ENCODE results near the gene HAL.

GRCh38 chr12:96045566-96045965, 49.4 kb upstream of the HAL start:
- no peak for TF ChIP-seq POLR2A (IDR thresholded peaks at IDR 0.05; ENCODE audit: low read length)
- no peak for TF ChIP-seq GATA1 (IDR thresholded peaks at IDR 0.05; ENCODE audit: low read depth, low read length)

All from erythroblast (primary cell).